SK-MEL-5 (cell line): ENCODE measurements around the gene IQGAP3. TPM values are rescaled to one million over a fixed set of nuclear protein-coding genes. Genes with fewer than 3 reads are reported as not detected.
"Not testable (repeated sequence)": the region's sequence is repeated elsewhere in the genome, so short reads cannot be mapped to it uniquely, and the experiment has no call there.

Experiments
- DNase-seq: peaks from one replicate; pipeline ENCODE4 v3.0.0-alpha.2; 2016; ENCODE audit warnings: low read depth, low spot score
- in situ Hi-C: cut with HindIII; loops from 2 replicates; pipeline ENCODE4 v1.10.0; 2016; ENCODE audit warnings: low sequenced_read_pairs, high pct_unique_total_duplicates, low pct_unique_long_range_greater_than_20kb
- polyA plus RNA-seq, 2 experiments: library from polyadenylated mRNA; depleted of rRNA; stranded (reverse); fragments of >200 nt; gene quantifications; 2 replicates each; pipeline ENCODE4 v1.2.3, GENCODE V29; 2015
- total RNA-seq: library from RNA; depleted of rRNA; stranded (reverse); fragments of >200 nt; shearing (Covaris generic); gene quantifications from 2 replicates; pipeline ENCODE4 v1.2.3, GENCODE V29; 2014; rRNA removed

The IQGAP3 gene, protein sequence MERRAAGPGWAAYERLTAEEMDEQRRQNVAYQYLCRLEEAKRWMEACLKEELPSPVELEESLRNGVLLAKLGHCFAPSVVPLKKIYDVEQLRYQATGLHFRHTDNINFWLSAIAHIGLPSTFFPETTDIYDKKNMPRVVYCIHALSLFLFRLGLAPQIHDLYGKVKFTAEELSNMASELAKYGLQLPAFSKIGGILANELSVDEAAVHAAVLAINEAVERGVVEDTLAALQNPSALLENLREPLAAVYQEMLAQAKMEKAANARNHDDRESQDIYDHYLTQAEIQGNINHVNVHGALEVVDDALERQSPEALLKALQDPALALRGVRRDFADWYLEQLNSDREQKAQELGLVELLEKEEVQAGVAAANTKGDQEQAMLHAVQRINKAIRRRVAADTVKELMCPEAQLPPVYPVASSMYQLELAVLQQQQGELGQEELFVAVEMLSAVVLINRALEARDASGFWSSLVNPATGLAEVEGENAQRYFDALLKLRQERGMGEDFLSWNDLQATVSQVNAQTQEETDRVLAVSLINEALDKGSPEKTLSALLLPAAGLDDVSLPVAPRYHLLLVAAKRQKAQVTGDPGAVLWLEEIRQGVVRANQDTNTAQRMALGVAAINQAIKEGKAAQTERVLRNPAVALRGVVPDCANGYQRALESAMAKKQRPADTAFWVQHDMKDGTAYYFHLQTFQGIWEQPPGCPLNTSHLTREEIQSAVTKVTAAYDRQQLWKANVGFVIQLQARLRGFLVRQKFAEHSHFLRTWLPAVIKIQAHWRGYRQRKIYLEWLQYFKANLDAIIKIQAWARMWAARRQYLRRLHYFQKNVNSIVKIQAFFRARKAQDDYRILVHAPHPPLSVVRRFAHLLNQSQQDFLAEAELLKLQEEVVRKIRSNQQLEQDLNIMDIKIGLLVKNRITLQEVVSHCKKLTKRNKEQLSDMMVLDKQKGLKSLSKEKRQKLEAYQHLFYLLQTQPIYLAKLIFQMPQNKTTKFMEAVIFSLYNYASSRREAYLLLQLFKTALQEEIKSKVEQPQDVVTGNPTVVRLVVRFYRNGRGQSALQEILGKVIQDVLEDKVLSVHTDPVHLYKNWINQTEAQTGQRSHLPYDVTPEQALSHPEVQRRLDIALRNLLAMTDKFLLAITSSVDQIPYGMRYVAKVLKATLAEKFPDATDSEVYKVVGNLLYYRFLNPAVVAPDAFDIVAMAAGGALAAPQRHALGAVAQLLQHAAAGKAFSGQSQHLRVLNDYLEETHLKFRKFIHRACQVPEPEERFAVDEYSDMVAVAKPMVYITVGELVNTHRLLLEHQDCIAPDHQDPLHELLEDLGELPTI (N-terminal part only)
- total RNA-seq: 10.1 and 10.3 TPM in 2 replicates
- polyA plus RNA-seq (2015; cell fraction: cytosol; rRNA removed): 11.2 and 13.5 TPM in 2 replicates
- 89.2 and 111 TPM in 2 replicates for polyA plus RNA-seq (2015; cell fraction: nucleus; rRNA removed)

DNA sequence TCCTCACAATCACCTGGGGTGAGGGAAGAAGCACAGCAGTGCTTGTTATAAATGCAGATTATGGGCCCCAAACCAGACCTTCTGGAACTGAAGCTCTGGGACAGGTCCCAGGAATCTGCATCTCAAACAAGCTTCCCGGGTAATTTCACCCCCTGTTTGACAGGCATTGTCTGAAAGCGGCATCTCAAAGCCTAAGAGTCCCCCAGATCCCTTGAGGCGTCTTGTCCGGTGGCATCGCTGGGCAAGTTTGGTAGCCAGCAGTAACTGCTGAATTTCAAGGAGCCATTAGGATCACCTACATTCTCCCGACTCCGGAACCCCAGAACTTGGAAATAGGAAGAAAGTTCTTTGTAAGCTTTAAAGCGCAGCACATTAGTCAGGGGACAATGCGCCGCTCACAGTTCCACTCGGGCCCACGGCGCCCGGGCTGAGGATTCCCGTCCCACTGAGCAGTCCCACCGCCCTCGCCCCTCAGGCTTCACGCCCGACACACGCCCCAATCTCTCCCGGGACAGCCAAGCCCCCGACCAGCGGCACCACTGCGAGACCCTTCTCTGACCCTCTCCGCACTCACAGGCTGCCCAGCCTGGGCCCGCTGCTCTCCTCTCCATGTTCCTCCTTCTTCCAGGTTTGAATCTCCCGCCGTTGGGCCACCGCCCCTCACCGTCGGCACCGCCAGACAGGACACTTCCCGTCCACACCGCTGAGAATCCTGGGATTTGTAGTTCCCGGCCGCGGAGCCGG lies at the start of gene IQGAP3:
TSS of gene IQGAP3 (minus strand) at position 647 of the 744 bp plus-strand sequence. CDS start at position 611, 36 bp downstream.
- DNase-seq: peak; percentile 88
- in situ Hi-C loops: no loop called here

DNA sequence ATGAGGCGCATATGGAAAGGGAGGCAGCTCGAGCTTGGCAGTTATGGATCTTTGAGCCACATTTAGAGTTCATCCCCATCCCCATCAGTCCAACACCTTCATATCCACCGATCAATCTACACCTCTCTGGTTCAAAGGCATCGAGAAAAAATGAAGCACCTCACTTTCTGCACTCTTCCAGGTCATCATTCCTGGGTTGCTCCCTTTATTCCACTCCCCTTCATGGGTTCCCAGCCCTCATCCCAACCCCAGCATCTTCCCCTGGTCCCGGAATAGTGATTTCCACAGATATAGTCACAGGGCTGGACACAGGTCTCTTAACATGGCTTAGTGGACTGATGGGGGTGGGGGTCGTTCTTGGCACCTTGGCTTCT lies 47.2 kb upstream of the IQGAP3 start:
- in situ Hi-C loops: no loop called here
- no peak for DNase-seq

DNA sequence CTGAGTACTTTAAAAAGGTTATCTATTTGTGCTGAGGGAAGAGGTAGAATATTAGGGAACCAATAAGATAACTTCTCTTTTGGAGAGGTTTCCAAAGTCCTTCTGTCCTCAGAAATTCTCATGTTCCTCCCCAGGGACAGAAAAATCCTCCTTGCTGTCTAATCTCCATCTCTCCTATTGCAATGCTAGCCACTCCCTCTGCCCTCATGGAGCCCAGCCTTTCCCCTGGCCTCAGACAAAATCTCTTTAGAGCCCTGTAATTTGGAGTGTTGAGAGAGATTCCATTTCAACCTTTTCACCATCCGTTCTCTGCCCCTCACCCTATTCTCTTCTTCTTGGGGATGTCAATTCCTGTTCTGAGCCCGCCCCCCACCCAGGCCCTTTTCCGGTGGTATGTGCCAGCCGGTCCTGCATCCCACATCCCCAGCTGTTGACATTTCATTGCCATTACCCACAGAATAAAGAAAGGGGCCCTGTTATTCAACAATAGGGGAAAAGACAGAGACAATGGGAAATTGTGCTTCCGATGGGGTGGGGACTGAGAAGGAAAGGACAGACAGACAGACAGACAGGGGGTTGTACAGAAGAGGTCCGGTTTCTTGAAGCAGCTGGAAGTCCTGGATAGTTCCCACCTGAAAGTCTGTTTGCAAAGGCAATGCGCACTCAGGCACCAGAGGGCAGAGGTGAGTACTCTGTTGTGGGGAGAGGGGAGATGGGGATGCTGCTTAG lies 46.7 kb upstream of the IQGAP3 start, which contains the start of gene HAPLN2:
TSS of gene HAPLN2 (plus strand) at position 563 of the 729 bp plus-strand sequence. CDS start 4,076 bp downstream, outside the sequence.
- in situ Hi-C loops: no loop called here
- peak; percentile 51 for DNase-seq

DNA sequence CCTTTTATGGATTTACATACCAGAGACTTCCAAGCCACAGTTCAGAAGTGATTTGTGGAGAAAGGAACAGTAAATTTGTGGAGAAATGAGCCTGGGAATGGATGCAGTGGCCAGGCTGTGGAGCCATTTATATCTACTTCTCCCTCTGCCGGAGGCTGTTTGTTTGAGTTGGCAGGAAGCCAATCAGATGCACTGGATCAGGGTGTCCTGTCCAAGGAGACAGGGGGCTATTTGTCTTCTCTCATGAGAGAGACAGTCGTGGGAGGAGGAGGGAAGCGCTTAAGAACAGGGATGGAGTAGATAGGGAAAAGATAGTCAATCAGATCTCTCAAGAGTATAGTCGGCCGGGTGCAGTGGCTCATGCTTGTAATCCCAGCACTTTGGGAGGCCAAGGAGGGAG lies 44.1 kb upstream of the IQGAP3 start:
- peak; percentile 97 for DNase-seq
- in situ Hi-C loops: no loop called here

DNA sequence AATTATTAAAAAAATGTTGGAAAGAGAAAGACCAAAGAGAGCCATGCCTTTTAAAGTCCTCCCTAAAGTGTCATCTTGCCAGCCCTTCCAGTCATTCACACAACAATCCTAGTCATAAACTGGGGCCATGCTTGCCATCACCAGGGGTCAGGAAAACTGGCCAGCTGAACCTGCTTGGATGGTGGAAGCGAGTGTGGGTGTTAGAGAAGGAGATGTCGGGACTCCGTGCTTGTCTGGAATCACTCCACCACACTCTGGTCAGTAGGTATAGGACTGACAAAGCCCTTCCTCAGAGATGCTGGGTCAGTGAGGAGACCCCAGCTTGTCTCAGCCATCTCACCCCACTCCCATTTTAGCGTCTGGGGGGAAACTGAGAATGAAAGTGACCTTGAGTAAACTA lies 43.6 kb upstream of the IQGAP3 start:
- in situ Hi-C loops: no loop called here
- no peak for DNase-seq

DNA sequence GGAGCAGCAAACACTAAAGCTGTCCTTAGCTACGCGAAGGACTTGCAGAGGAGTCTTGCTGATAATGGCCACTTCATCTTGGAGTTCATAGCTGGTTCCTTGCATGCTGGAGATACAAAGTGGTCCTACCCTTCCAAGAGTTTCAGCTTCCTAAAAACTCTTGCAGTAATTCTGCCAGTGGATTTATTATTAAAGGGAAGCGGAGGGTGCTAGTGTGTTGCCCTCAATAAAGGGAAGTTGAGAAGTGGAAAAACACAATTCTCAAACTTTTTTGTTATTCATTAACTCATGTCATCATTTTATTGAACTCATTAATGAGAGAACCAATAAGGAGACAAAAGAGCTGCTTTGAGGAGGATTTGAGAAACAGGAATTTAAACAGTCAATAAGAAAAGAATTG lies 40.3 kb upstream of the IQGAP3 start:
- no peak for DNase-seq
- in situ Hi-C loops: no loop called here

DNA sequence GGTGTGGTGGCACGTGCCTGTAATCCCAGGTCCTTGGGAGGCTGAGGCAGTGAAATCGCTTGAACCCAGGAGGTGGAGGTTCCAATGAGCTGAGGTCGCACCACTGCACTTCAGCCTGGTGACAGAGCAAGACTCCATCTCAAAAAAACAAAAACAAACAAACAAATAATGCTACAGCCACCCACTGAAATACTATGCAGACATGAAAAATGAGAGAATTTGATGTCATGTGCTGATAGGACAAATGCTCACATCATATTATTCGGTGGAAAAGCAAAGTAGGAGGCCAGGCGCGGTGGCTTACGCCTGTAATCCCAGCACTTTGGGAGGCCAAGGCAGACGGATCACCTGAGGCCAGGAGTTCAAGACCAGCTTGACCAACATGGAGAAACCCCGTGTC lies 37.7 kb upstream of the IQGAP3 start:
- DNase-seq, in situ Hi-C loops: not testable (repeated sequence)

DNA sequence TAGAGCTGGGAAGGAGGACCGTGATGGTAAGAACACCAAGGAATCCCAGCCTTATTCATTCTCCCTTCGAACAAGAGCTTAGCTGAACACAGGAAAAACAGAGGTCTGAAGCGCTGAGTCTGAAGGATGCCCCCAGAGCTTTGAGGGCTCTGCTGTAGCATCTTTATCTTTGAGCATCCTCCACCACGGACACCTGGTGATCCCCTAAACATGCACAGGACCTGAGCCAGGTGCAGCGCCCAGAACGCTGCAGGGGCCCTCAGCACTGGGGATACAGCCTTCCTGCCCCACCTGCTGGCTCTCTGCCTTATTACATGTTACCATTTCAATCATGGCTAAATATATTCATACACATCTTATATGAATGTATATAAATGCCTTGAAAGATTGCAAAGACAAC lies 36.6 kb upstream of the IQGAP3 start:
- DNase-seq: peak; percentile 53
- in situ Hi-C loops: no loop called here

DNA sequence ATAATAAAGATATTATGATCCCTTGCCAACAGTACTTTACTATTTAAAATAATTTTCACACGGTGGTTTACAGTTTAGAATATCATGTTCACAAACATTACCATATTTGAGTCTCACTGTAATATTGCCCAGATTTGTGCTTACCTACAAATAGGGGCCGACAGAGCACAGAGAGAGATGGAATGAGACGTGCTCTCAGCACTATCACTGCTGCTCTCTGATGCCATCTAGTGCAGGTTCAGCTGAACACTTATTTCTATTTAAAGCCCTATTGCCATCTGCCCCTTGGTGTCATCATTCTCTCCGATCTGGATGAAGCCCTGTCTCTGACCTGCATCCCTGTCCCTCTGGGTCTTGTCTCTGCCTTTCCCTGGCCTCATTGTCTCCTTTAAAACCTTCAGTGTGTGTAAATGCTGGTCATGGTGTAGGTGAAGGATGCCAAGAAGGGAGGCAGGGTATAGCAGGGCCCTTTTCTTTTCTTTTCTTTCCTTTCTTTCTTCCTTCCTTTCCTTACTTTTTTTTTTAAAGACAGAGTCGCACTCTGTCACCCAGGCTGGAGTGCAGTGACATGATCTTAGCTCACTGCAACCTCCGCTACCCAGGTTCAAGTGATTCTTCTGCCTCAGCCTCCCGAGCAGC lies 35.8 kb upstream of the IQGAP3 start:
- peak; percentile 85 for DNase-seq
- in situ Hi-C loops: no loop called here

DNA sequence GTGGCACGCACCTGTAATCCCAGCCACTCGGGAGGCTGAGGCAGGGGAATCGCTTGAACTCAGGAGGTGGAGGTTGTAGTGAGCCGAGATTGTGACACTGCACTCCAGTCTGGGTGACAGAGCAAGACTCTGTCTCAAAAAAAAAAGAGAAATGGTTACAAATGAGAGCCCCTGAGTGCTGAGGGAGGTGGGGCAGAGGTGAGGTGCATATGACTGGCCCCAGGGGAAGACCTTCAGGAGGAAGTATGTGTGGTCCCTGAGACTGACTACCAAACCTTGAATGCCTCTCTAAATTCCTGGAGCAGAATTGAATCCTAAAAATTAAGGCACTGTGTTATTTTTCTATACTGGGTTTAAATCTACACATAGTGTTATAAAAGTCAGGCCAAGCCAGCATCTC lies 35.0 kb upstream of the IQGAP3 start:
- in situ Hi-C loops, DNase-seq: not testable (repeated sequence)

DNA sequence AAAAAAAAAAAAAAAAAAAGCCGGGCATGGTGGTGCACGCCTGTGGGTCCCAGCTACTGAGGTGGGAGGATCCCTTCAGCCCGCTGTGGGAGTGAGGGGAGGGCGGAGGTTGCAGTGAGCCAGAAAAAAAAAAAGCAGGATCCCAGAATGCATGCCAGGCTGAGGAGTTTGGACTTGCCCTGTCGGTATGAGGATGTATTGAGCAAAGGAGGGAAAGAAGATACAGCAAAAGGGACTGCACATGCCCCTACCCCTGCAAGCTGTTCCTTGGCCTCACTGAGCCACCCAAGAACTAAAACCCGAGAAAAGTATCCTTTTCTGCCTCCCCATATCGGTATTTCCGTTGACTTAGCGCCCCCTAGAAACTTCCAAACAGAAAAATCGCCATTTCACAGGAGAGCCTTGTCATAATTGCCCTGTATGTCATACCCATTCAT lies 30.2 kb upstream of the IQGAP3 start:
- peak; percentile 62 for DNase-seq
- in situ Hi-C loops: no loop called here

DNA sequence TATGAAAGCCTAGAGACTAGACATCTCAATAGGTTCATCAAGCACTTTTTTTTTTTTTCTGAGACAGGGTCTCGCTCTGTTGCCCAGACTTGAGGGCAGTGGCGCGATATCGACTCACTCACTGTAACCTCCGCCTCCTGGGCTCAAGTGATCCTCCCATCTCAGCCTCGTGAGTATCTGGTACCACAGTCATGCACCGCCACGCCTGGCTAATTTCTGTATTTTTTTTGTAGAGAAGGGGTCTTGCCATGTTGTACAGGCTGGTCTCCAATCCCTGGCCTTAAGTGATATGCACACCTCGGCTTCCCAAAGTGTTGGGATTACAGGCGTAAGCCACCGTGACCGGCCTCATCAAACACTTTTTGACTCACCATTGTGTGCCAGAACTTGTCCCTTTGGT lies 29.5 kb upstream of the IQGAP3 start:
- no peak for DNase-seq
- in situ Hi-C loops: no loop called here

DNA sequence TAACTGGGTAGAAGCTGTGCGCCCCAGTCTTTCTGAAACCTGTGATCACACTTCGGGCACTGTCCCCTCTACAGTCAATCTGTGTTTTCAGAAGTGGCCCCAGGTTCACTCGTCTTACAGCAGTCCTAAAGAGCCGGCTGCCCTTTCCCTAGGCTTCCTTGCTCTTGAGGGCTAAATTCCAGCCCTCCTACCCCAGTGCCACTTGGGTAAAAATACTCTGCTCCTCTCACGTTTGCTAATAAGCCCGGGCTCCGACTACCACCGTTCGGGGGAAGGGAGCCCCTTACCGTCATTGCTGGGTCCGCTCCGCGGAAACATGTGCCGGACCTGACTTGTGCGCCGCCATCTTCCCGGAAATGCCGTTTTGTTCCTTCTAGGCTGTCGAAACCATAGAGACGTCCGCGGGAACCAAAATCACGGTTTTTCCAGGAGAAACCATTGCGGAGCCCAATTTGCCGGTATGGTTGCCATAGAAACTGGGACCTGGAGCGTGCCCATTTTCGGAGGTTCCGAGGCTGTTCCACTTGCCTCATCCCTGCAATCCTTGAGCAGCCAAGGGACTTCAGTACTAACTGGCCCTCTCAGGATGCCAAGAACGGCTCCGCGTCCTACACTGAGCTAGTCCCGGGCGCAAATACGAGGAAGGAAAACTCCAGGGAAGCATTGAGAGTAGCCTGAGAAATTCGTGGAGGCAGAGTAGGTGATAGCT lies 28.9 kb upstream of the IQGAP3 start, which contains the start of gene GPATCH4:
TSS of gene GPATCH4 (minus strand) at position 358 of the 709 bp plus-strand sequence.
- peak; percentile 89 for DNase-seq
- in situ Hi-C loops: no loop called here

DNA sequence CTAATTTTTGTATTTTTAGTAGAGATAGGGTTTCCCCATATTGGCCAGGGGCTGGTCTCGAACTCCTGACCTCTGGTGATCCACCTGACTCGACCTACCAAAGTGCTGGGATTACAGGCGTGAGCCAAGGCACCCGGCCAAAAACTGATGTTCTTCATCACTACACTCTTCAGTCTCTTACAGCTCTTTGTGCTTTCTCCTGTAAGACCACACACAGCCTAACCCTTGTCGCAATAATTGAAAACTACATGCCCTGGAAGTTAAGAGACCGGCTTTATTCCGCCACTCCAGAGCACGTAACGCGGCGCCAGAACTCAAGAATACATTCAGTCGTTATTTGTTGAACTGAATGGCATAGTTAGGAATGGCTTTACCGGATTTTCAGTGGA lies 28.4 kb upstream of the IQGAP3 start:
- in situ Hi-C loops: no loop called here
- no peak for DNase-seq

DNA sequence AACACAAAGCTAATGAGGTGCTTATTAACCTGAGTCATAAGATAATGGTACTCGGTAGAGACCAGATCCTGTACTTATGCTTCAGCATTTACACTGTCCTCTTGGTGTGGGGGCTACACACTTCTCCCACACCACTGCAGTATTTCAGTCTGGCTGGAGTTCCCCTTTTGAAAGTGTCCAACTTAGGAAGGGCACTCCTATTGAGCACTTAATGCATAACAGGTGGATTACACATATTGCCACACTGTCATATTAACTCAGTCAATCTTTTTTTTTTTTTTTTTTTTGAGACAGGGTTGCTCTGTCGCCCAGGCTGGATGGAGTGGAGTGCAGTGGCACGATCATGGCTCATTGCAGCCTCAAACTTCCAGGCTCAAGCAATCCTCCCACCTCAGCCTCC lies 27.4 kb upstream of the IQGAP3 start:
- in situ Hi-C loops: no loop called here
- no peak for DNase-seq
